ENCODE measurements around the gene AKR7A2. TPM values are rescaled to one million over a fixed set of nuclear protein-coding genes. Genes with fewer than 3 reads are reported as not detected.
"Not testable (repeated sequence)": the region's sequence is repeated elsewhere in the genome, so short reads cannot be mapped to it uniquely, and the experiment has no call there.

AKR7A2 gene
- total RNA-seq, 1 donor from 2014 or later = 45.2 TPM

GRCh38 chr1:19311503-19311930 lies 427 bp downstream of the AKR7A2 start:
- intact Hi-C loops (cut with DNase I) = no loop called here
- ATAC-seq (peak; percentile 14), DNase-seq (ENCODE audit: missing footprints) (no peak)

- no peak for DNase-seq (ENCODE audit: missing footprints)
- ATAC-seq = no peak
- intact Hi-C loops (cut with DNase I) = no loop called here
Measured at GRCh38 chr1:19310720-19311502, 1.0 kb downstream of the AKR7A2 start.

GRCh38 chr1:19310061-19310460 lies 1.9 kb downstream of the AKR7A2 start:
- DNase-seq (ENCODE audit: missing footprints) (no peak), ATAC-seq (no peak)
- intact Hi-C loops (cut with DNase I) = no loop called here

- intact Hi-C loops (cut with DNase I) = no loop called here
- no peak for DNase-seq (ENCODE audit: missing footprints)
- ATAC-seq = no peak
Measured at GRCh38 chr1:19309123-19309813, 2.7 kb downstream of the AKR7A2 start.

DNA sequence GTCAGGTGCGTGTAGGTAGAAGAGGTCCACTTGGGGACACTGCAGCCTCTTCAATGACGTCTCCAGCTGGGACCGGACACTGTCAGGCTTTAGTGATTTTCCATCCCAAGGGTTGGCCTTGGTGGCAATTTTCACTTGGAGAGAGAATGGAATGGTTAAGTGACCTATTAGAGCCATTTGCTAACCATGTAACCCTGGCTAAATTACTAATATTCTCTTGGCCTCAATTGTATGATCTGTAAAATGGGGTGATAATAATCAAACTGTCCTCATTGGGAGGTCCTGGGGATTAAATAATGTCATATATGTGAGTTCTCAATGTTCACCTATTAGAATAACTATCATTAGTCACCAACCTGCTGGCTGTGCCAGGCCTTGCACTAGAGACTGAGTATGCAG lies 3.4 kb downstream of the AKR7A2 start:
- intact Hi-C loops (cut with DNase I) = no loop called here
- no peak for DNase-seq (ENCODE audit: missing footprints)
- no peak for ATAC-seq

- DNase-seq (ENCODE audit: missing footprints) = no peak
- intact Hi-C loops (cut with DNase I) = no loop called here
- no peak for ATAC-seq
Measured at GRCh38 chr1:19307794-19308508, 4.0 kb downstream of the AKR7A2 start.

DNA sequence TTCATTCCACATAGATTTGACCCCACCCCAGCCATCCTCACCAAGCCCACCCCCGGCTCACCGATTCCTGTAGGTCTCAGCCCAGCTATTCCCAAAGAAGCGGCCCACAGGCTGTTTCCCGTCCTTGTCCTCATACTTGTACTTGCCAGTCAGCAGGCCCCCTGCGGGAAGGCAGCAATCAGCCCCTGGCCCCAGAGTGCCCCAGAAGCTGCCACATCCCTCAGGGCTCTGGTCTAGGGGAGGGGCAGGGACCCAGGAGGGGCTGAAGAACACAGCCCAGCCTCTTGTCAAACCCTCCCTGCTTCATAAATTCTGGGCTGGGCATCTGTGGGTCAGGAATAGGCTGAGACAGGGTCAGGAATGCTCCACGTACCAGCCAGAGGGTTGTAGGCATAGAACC lies 5.0 kb downstream of the AKR7A2 start:
- DNase-seq (ENCODE audit: missing footprints) = no peak
- no peak for ATAC-seq
- intact Hi-C loops (cut with DNase I) = no loop called here

GRCh38 chr1:19305880-19306279 lies 6.1 kb downstream of the AKR7A2 start:
- intact Hi-C loops (cut with DNase I) = no loop called here
- no peak for DNase-seq (ENCODE audit: missing footprints)
- no peak for ATAC-seq

GRCh38 chr1:19304081-19304480 lies 7.9 kb downstream of the AKR7A2 start:
- ATAC-seq; DNase-seq (ENCODE audit: missing footprints); intact Hi-C loops (cut with DNase I): not testable (repeated sequence)

- no peak for ATAC-seq
- intact Hi-C loops (cut with DNase I) = no loop called here
- no peak for DNase-seq (ENCODE audit: missing footprints)
Measured at GRCh38 chr1:19300211-19300610, 11.7 kb downstream of the AKR7A2 start.

- intact Hi-C loops (cut with DNase I) = no loop called here
- ATAC-seq (no peak), DNase-seq (ENCODE audit: missing footprints) (no peak)
Measured at GRCh38 chr1:19294638-19295037, 17.3 kb downstream of the AKR7A2 start.

DNA sequence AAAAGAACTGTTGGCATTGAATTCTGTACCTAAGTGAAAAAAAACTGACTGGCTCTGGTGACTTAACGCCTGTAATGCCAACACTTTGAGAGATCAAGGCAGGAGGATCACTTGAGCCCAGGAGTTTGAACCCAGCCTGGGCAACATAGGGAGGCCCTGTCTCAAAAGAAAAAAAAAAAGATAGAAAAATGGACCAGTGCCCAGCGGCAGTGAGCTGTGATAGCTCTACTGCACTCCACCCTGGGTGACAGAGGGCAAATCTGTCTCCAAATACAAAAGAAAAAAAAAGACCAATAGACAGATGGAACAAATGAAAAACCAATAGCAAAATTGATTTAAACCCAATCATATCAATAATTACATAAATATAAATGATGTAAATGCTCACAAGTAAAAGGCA lies 22.7 kb downstream of the AKR7A2 start:
- intact Hi-C loops (cut with DNase I) = no loop called here
- ATAC-seq = peak; percentile 34
- no peak for DNase-seq (ENCODE audit: missing footprints)

DNA sequence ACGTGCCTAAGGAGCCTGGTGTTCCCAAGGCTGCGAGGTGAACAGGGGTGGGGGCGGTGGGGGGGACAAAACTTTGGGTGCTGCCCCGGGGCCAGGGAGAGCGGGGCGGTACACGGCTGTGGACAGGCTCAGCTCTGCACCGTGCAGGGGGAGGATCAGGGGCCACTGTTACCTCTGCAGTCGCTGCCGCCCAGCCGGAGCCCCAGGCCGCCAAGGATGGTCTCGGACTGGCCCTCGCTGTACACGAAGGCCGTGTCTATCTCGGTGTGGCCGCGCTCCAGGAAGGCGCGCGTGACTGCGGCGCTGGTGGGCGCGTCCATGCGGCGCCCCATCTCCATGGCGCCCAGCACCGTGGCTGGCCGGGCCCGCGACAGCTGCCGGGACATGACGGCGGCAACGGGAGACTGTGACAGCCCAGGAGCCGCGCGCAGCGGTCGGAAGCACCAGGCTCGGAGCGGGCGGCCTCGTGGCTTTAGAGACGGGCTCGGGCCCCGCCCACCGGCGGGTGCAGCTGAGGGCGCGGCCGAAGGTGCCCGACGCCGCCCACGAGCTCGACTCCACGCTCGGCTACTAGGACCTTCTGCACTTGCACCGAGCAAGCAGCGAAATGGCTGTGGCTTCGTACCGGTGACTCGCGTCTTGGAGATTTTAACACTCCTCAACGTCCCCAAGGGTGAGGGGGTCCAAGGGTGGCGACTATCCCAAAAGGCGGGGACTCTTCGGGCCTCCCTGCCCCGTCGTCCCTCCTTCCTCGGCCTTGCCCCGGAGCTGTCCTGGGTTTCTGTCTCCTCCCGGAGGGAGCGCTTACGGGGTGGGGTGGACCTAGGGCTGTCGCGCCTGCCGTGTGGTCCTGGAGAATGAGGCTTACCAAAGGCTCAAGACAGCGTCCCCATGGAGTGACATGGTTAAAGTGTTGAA lies 23.4 kb downstream of the AKR7A2 start, which contains the start of gene AKR7A3:
Gene AKR7A3, minus strand, starts transcription at position 447 of the 918 bp plus-strand sequence. Its CDS starts 61 bp downstream, at position 386.
- peak; percentile 85 for ATAC-seq
- intact Hi-C loops (cut with DNase I) = not testable (repeated sequence)
- peak; percentile 75 for DNase-seq (ENCODE audit: missing footprints)

- intact Hi-C loops (cut with DNase I) = no loop called here
- DNase-seq (ENCODE audit: missing footprints) (no peak), ATAC-seq (no peak)
Measured at GRCh38 chr1:19287436-19288185, 24.3 kb downstream of the AKR7A2 start.

- ATAC-seq; intact Hi-C loops (cut with DNase I); DNase-seq (ENCODE audit: missing footprints): not testable (repeated sequence)
Measured at GRCh38 chr1:19285807-19286206, 26.1 kb downstream of the AKR7A2 start.

GRCh38 chr1:19285366-19285765 lies 26.6 kb downstream of the AKR7A2 start:
- ATAC-seq; intact Hi-C loops (cut with DNase I): not testable (repeated sequence)

DNA sequence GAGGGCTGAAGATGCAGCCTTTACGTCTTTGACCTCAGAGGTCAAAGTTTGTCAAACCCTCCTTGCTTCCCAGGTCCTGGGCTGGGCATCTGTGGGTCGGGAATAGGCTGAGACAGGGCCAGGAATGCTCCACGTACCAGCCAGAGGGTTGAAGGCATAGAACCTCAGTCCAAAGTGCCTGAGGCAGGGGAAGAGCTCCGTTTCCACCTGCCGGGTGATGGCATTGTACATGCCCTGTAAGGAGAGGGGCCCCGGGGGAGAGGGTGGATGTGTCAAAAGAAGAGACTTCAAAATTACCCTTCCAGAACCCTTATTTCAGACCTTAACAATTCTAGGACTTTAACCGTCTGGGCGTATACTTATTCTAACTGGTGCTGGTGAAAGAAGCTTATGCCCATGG lies 27.1 kb downstream of the AKR7A2 start:
- intact Hi-C loops (cut with DNase I) = no loop called here
- no peak for DNase-seq (ENCODE audit: missing footprints)
- no peak for ATAC-seq

More at GRCh38 chr1:19285366-19285765, 26.6 kb downstream of the AKR7A2 start:
- not testable (repeated sequence) for DNase-seq (ENCODE audit: missing footprints)

GRCh38 chr1:19283891-19284290 lies 28.1 kb downstream of the AKR7A2 start:
- ATAC-seq (no peak), DNase-seq (ENCODE audit: missing footprints) (no peak)
- intact Hi-C loops (cut with DNase I) = no loop called here
